Liver (tissue), 9 donors: ENCODE measurements around the gene GGN. TPM values are rescaled to one million over a fixed set of nuclear protein-coding genes. Genes with fewer than 3 reads are reported as not detected.

ENCODE experiments used
- DNase-seq: peaks from one replicate; pipeline ENCODE4 v3.0.0-alpha.2; 2017; ENCODE audit warnings: low spot score
- H3K27ac ChIP-seq, 2 donors: one replicate each; pipeline ENCODE4 v1.7.0; 2013; ENCODE audit warnings: inconsistent platforms in 2 of 2, low read length in 2 of 2, control low read depth in 1 of 2, low read depth in 1 of 2, mild to moderate bottlenecking in 1 of 2
- H3K27me3 ChIP-seq, 4 donors: one replicate each; pipeline versions ENCODE4 v1.6.1 to v1.7.0; 2013; ENCODE audit warnings: low read length in 3 of 4, inconsistent platforms in 1 of 4, mild to moderate bottlenecking in 1 of 4, moderate library complexity in 1 of 4; ENCODE audit not compliant: control insufficient read depth in 4 of 4, insufficient read depth in 4 of 4
- H3K36me3 ChIP-seq, 4 donors: one replicate each; pipeline versions ENCODE4 v1.6.1 to v1.7.0; 2013; ENCODE audit warnings: low read length in 3 of 4, mild to moderate bottlenecking in 3 of 4, low read depth in 1 of 4, moderate library complexity in 1 of 4; ENCODE audit not compliant: control insufficient read depth in 4 of 4, insufficient read depth in 3 of 4
- H3K4me1 ChIP-seq, 4 donors: one replicate each; pipeline versions ENCODE4 v1.6.1 to v1.7.0; 2013; ENCODE audit warnings: low read length in 3 of 4, mild to moderate bottlenecking in 3 of 4, moderate library complexity in 1 of 4; ENCODE audit not compliant: control insufficient read depth in 4 of 4, insufficient read depth in 4 of 4
- H3K4me3 ChIP-seq, 3 donors: one replicate each; pipeline versions ENCODE4 v1.6.1 to v1.7.0; 2013; ENCODE audit warnings: low read length in 3 of 3, control low read depth in 1 of 3, low read depth in 1 of 3, mild to moderate bottlenecking in 1 of 3
- H3K9ac ChIP-seq, 2 donors: one replicate each; pipeline ENCODE4 v1.7.0; 2013; ENCODE audit warnings: low read length in 2 of 2, mild to moderate bottlenecking in 2 of 2, moderate library complexity in 2 of 2, control low read depth in 1 of 2, low read depth in 1 of 2
- H3K9me3 ChIP-seq, 4 donors: one replicate each; pipeline versions ENCODE4 v1.6.1 to v1.7.0; 2013; ENCODE audit warnings: low read length in 3 of 4; ENCODE audit not compliant: control insufficient read depth in 4 of 4
- EGR1 ChIP-seq, 2 donors: IDR thresholded peaks; 2 replicates each; pipeline ENCODE4 v1.6.1; 2016 to 2018; ENCODE audit warnings: antibody characterized with exemption in 2 of 2, low read depth in 2 of 2
- FOXA1 ChIP-seq: IDR thresholded peaks from 2 replicates; pipeline ENCODE4 v1.6.1; 2016; ENCODE audit warnings: antibody characterized with exemption
- FOXA2 ChIP-seq: IDR thresholded peaks from 2 replicates; pipeline ENCODE4 v1.6.1; 2016; ENCODE audit warnings: antibody characterized with exemption
- GABPA ChIP-seq, 2 donors: IDR thresholded peaks in 1 of 2; conservative IDR thresholded peaks in 1 of 2; 2 replicates each; pipeline ENCODE4 v1.6.1; 2016; ENCODE audit warnings: antibody characterized with exemption in 2 of 2, mild to moderate bottlenecking in 1 of 2, moderate library complexity in 1 of 2
- HNF4A ChIP-seq, 2 donors: conservative IDR thresholded peaks; 2 replicates each; pipeline ENCODE4 v1.6.1; 2016; ENCODE audit warnings: antibody characterized with exemption in 2 of 2, mild to moderate bottlenecking in 2 of 2
- HNF4G ChIP-seq: IDR thresholded peaks from 2 replicates; pipeline ENCODE4 v1.6.1; 2016; ENCODE audit warnings: antibody characterized with exemption
- NR2F2 ChIP-seq: IDR thresholded peaks from 2 replicates; pipeline ENCODE4 v1.6.1; 2016; ENCODE audit warnings: antibody characterized with exemption
- RXRA ChIP-seq, 2 donors: IDR thresholded peaks; 2 replicates each; pipeline ENCODE4 v1.6.1; 2017 to 2018; ENCODE audit warnings: antibody characterized with exemption in 2 of 2, mild to moderate bottlenecking in 1 of 2
- SP1 ChIP-seq: IDR thresholded peaks from 2 replicates; pipeline ENCODE4 v1.6.1; 2018; ENCODE audit warnings: antibody characterized with exemption, mild to moderate bottlenecking
- WGBS: extraction: QIAGEN DNeasy Blood & Tissue Kit; methylation state at CpG from one replicate; pipeline ENCODE4 v1.1.7; 2013; 5-methylcytosine and 5-hydroxymethylcytosine counted together
- polyA plus RNA-seq, 2 donors: library from polyadenylated mRNA; stranded (reverse) in 1 of 2; unstranded in 1 of 2; fragments of 200-250 nt in 1 of 2; fragments of >200 nt in 1 of 2; fragmentation: Nextera tagmentation in 1 of 2; extraction: Ambion mirVana in 1 of 2; gene quantifications; one replicate each; pipeline versions ENCODE4 v1.2.1 to v1.2.3, GENCODE V29; 2013 to 2015
- total RNA-seq, 2 donors: library from RNA; depleted of rRNA; stranded (reverse); fragments of >200 nt; gene quantifications; one replicate each; pipeline ENCODE4 v1.2.3, GENCODE V29; 2014
- TF ChIP-seq, protein P1 (sequence below): IDR thresholded peaks from 2 replicates; pipeline ENCODE4 v1.6.1; 2016; ENCODE audit warnings: antibody characterized with exemption
- TF ChIP-seq, protein P2 (sequence below): IDR thresholded peaks from 2 replicates; pipeline ENCODE4 v1.6.1; 2016; ENCODE audit warnings: antibody characterized with exemption, mild to moderate bottlenecking
- TF ChIP-seq, protein P3 (sequence below): fragments of 150-350 bp; IDR thresholded peaks from 2 replicates; pipeline ENCODE4 v1.5.1; 2017; ENCODE audit warnings: improper control_type of control experiment, low read depth, low read length; ENCODE audit not compliant: missing input control
- TF ChIP-seq, protein P4 (sequence below): IDR thresholded peaks from 2 replicates; pipeline ENCODE4 v1.6.1; 2016; ENCODE audit warnings: antibody characterized with exemption
- donor health status: healthy.
- donor health status: healthy.
- donor health status: healthy.
- donor health status: healthy.
- donor health status: healthy.

The GGN gene
- total and polyA plus RNA-seq, 4 donors, result not detected

DNA sequence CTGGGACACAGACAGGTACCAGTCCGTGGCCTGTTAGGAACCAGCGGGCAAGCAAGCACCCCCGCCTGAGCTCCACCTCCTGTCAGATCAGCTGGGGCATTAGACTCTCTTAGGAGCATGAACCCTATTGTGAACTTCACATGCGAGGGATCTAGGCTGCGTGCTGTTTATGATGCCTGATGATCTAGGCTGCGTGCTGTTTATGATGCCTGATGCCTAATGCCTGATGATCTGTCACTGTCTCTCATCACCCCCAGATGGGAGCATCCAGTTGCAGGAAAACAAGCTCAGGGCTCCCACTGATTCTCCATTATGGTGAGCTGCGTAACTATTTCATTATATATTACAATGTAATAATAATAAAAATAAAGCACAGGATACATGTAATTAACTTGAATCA is 34.6 kb upstream of the GGN start:
- H3K4me1 ChIP-seq, result peaks cover 0 to 4% (median 0%) of the 10 kb centered on the region in 4 donors
- whole genome bisulfite sequencing, result 85% methylated on average over 7 of the region's 7 CpGs
- no peak for DNase-seq
- no peaks in the 10 kb centered on the region for H3K36me3 ChIP-seq
- H3K9ac ChIP-seq, result no peak overlapping the region
- H3K9me3 ChIP-seq, result no peaks in the 10 kb centered on the region
- H3K27me3 ChIP-seq, result no peaks in the 10 kb centered on the region
- TF ChIP-seq RXRA (IDR thresholded peaks at IDR 0.05) (no peak), FOXA1 (no peak), GABPA (IDR thresholded peaks at IDR 0.05 in 1 of 2, conservative IDR thresholded peaks at IDR 0.05 in 1 of 2) (no peak), HNF4G (no peak)
- TF ChIP-seq, protein P1, sequence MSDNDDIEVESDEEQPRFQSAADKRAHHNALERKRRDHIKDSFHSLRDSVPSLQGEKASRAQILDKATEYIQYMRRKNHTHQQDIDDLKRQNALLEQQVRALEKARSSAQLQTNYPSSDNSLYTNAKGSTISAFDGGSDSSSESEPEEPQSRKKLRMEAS, result no peak
- TF ChIP-seq, protein P2, sequence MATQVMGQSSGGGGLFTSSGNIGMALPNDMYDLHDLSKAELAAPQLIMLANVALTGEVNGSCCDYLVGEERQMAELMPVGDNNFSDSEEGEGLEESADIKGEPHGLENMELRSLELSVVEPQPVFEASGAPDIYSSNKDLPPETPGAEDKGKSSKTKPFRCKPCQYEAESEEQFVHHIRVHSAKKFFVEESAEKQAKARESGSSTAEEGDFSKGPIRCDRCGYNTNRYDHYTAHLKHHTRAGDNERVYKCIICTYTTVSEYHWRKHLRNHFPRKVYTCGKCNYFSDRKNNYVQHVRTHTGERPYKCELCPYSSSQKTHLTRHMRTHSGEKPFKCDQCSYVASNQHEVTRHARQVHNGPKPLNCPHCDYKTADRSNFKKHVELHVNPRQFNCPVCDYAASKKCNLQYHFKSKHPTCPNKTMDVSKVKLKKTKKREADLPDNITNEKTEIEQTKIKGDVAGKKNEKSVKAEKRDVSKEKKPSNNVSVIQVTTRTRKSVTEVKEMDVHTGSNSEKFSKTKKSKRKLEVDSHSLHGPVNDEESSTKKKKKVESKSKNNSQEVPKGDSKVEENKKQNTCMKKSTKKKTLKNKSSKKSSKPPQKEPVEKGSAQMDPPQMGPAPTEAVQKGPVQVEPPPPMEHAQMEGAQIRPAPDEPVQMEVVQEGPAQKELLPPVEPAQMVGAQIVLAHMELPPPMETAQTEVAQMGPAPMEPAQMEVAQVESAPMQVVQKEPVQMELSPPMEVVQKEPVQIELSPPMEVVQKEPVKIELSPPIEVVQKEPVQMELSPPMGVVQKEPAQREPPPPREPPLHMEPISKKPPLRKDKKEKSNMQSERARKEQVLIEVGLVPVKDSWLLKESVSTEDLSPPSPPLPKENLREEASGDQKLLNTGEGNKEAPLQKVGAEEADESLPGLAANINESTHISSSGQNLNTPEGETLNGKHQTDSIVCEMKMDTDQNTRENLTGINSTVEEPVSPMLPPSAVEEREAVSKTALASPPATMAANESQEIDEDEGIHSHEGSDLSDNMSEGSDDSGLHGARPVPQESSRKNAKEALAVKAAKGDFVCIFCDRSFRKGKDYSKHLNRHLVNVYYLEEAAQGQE, result no peak
- H3K4me3 ChIP-seq, result no peak overlapping the region
- no peak overlapping the region for H3K27ac ChIP-seq

DNA sequence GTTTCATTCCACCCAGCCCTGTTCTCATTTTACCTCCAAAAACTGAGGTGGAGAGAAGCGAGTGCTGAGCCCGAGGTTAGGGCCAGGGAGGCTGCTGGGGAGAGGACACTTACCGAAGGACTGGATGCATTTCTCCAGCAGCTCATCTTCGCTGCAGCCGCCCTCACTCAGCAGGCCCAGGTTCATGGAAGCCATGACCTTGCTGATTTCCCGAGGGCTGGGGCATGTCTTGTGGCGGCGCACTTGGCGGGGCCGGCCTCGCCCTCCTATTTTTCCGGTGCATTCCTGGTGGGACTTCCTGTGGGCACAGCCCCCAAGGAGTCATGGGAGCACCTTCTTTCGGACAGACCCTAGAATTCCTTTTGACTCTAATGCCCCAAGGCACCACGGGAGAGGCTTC is 34.0 kb upstream of the GGN start:
- Histone ChIP-seq H3K27me3 (no peaks in the 10 kb centered on the region), H3K9me3 (no peaks in the 10 kb centered on the region), H3K27ac (no peak overlapping the region), H3K4me3 (no peak overlapping the region), H3K4me1 (peaks cover 0 to 4% (median 0%) of the 10 kb centered on the region in 4 donors), H3K36me3 (no peaks in the 10 kb centered on the region), H3K9ac (no peak overlapping the region)
- TF ChIP-seq, protein P2, result no peak
- TF ChIP-seq RXRA (IDR thresholded peaks at IDR 0.05) (no peak), NR2F2 (no peak), FOXA1 (no peak), EGR1 (IDR thresholded peaks at IDR 0.05; ENCODE audit: low read depth in 2 of 2) (no peak), HNF4G (no peak), FOXA2 (no peak), GABPA (IDR thresholded peaks at IDR 0.05 in 1 of 2, conservative IDR thresholded peaks at IDR 0.05 in 1 of 2) (no peak), SP1 (no peak), HNF4A (conservative IDR thresholded peaks at IDR 0.05) (no peak)
- TF ChIP-seq, protein P3, sequence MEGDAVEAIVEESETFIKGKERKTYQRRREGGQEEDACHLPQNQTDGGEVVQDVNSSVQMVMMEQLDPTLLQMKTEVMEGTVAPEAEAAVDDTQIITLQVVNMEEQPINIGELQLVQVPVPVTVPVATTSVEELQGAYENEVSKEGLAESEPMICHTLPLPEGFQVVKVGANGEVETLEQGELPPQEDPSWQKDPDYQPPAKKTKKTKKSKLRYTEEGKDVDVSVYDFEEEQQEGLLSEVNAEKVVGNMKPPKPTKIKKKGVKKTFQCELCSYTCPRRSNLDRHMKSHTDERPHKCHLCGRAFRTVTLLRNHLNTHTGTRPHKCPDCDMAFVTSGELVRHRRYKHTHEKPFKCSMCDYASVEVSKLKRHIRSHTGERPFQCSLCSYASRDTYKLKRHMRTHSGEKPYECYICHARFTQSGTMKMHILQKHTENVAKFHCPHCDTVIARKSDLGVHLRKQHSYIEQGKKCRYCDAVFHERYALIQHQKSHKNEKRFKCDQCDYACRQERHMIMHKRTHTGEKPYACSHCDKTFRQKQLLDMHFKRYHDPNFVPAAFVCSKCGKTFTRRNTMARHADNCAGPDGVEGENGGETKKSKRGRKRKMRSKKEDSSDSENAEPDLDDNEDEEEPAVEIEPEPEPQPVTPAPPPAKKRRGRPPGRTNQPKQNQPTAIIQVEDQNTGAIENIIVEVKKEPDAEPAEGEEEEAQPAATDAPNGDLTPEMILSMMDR, result no peak
- TF ChIP-seq, protein P4, sequence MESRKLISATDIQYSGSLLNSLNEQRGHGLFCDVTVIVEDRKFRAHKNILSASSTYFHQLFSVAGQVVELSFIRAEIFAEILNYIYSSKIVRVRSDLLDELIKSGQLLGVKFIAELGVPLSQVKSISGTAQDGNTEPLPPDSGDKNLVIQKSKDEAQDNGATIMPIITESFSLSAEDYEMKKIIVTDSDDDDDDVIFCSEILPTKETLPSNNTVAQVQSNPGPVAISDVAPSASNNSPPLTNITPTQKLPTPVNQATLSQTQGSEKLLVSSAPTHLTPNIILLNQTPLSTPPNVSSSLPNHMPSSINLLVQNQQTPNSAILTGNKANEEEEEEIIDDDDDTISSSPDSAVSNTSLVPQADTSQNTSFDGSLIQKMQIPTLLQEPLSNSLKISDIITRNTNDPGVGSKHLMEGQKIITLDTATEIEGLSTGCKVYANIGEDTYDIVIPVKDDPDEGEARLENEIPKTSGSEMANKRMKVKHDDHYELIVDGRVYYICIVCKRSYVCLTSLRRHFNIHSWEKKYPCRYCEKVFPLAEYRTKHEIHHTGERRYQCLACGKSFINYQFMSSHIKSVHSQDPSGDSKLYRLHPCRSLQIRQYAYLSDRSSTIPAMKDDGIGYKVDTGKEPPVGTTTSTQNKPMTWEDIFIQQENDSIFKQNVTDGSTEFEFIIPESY, result no peak
- no peak for DNase-seq
- 83% methylated on average over 14 of the region's 14 CpGs for WGBS
